GM18907 (cell line): ENCODE measurements around the gene MARVELD1.
"Not testable (repeated sequence)": the region's sequence is repeated elsewhere in the genome, so short reads cannot be mapped to it uniquely, and the experiment has no call there.

Source experiments
- ATAC-seq: cut with Tn5 transposase; IDR thresholded peaks from one replicate; pipeline ENCODE4 v1.9.1; 2021; ENCODE audit warnings: mild to moderate bottlenecking, moderate library complexity; ENCODE audit not compliant: unreplicated experiment

Gene MARVELD1

GRCh38 chr10:97689559-97690020 lies 23.9 kb upstream of the MARVELD1 start:
- no peak for ATAC-seq

GRCh38 chr10:97690133-97690532 lies 23.4 kb upstream of the MARVELD1 start:
- no peak for ATAC-seq

GRCh38 chr10:97698072-97698655 lies 15.4 kb upstream of the MARVELD1 start:
- ATAC-seq = not testable (repeated sequence)

GRCh38 chr10:97701438-97702069 lies 12.0 kb upstream of the MARVELD1 start:
- ATAC-seq = peak; percentile 65

GRCh38 chr10:97703398-97704067 lies 10.0 kb upstream of the MARVELD1 start:
- ATAC-seq = no peak

GRCh38 chr10:97704341-97704740 lies 9.2 kb upstream of the MARVELD1 start:
- ATAC-seq = no peak

GRCh38 chr10:97705006-97705670 lies 8.4 kb upstream of the MARVELD1 start:
- ATAC-seq = no peak

GRCh38 chr10:97707134-97707861 lies 6.2 kb upstream of the MARVELD1 start:
- no peak for ATAC-seq

GRCh38 chr10:97708167-97708566 lies 5.4 kb upstream of the MARVELD1 start:
- ATAC-seq = no peak

- ATAC-seq = no peak
Observed at GRCh38 chr10:97708976-97709946, 4.3 kb upstream of the MARVELD1 start.

GRCh38 chr10:97711640-97712572 lies 1.6 kb upstream of the MARVELD1 start:
- ATAC-seq = no peak

- ATAC-seq = peak; percentile 75
Observed at GRCh38 chr10:97713826-97714400, 383 bp downstream of the MARVELD1 start.

- peak; percentile 44 for ATAC-seq
Observed at GRCh38 chr10:97714401-97715258, 1.1 kb downstream of the MARVELD1 start.

GRCh38 chr10:97715259-97715874 lies 1.8 kb downstream of the MARVELD1 start:
- no peak for ATAC-seq

- ATAC-seq = no peak
Observed at GRCh38 chr10:97717627-97718026, 4.1 kb downstream of the MARVELD1 start.

GRCh38 chr10:97718178-97718577 lies 4.6 kb downstream of the MARVELD1 start:
- no peak for ATAC-seq

- ATAC-seq = no peak
Observed at GRCh38 chr10:97718659-97719142, 5.2 kb downstream of the MARVELD1 start.
